RWPE1 (cell line): ENCODE measurements around the gene HNF1B.

Source experiments
- CTCF ChIA-PET: fragments of 350-600 bp; sonication (Branson Sonifier 250); formaldehyde crosslinking; extraction: SDS; loops from one replicate; lab custom pipeline; 2021; lab: Yijun Ruan, JAX
- POLR2A ChIA-PET: fragments of 400-600 bp; formaldehyde crosslinking; extraction: SDS; loops from one replicate; lab custom pipeline; 2020; ENCODE audit warnings: antibody characterized with exemption; ENCODE audit not compliant: low non-redundant PET; lab: Yijun Ruan, JAX
- DNase-seq: peaks from one replicate; pipeline ENCODE4 v3.0.0; 2012; ENCODE audit warnings: low spot score
- H3K27ac ChIP-seq: fragments of 450-650 bp; 2 replicates; pipeline ENCODE4 v1.5.1; 2017
- CTCF ChIP-seq: fragments of 450-650 bp; conservative IDR thresholded peaks from 2 replicates; pipeline ENCODE4 v1.5.1; 2017; ENCODE audit warnings: low read depth, mild to moderate bottlenecking

The HNF1B gene

GRCh38 chr17:37657202-37657601, 87.7 kb downstream of the HNF1B start:
- H3K27ac ChIP-seq: no peak overlapping the region
- CTCF ChIA-PET: interaction anchor here (0.7 kb wide), 1 partner anchor 895 kb away, joined by 4 read pairs; no protein-coding TSS in a partner anchor
- no peak for DNase-seq
- no peak for TF ChIP-seq CTCF
- POLR2A ChIA-PET: no interaction called here

GRCh38 chr17:37651849-37652248, 93.0 kb downstream of the HNF1B start:
- TF ChIP-seq CTCF: no peak
- POLR2A ChIA-PET: no interaction called here
- no peak overlapping the region for H3K27ac ChIP-seq
- no peak for DNase-seq
- CTCF ChIA-PET: interaction anchor here (0.6 kb wide), 1 partner anchor 1301 kb away, joined by 3 read pairs; no protein-coding TSS in a partner anchor

- TF ChIP-seq CTCF: peak; percentile 41
- ChIA-PET CTCF (interaction anchor here (0.5 to 4.2 kb wide), 22 partner anchors 8 to 1141 kb away, joined by 3 to 27 read pairs (median 4); no protein-coding TSS in a partner anchor), POLR2A (no interaction called here)
- DNase-seq: peak; percentile 39
- no peak overlapping the region for H3K27ac ChIP-seq
Observed at GRCh38 chr17:37650419-37651003, 94.3 kb downstream of the HNF1B start.

- POLR2A ChIA-PET: no interaction called here
- no peak overlapping the region for H3K27ac ChIP-seq
- DNase-seq: peak; percentile 23
- CTCF ChIA-PET: interaction anchor here (1.5 to 4.2 kb wide), 2 partner anchors 122 to 168 kb away, joined by 6 to 27 read pairs; no protein-coding TSS in a partner anchor
- TF ChIP-seq CTCF: no peak
Observed at GRCh38 chr17:37648555-37648954, 96.3 kb downstream of the HNF1B start.

- ChIA-PET CTCF (interaction anchor here (0.6 to 4.2 kb wide), 3 partner anchors 90 to 168 kb away, joined by 3 to 27 read pairs (median 6); no protein-coding TSS in a partner anchor), POLR2A (no interaction called here)
- no peak overlapping the region for H3K27ac ChIP-seq
- DNase-seq: no peak
- no peak for TF ChIP-seq CTCF
Observed at GRCh38 chr17:37647856-37648255, 97.0 kb downstream of the HNF1B start.

- no peak for DNase-seq
- ChIA-PET CTCF (interaction anchor here (0.7 to 1.0 kb wide), 2 partner anchors 64 to 1161 kb away, joined by 3 read pairs; no protein-coding TSS in a partner anchor), POLR2A (interaction anchor here (0.8 kb wide), 1 partner anchor 25 kb away, joined by 4 read pairs; no protein-coding TSS in a partner anchor)
- no peak for TF ChIP-seq CTCF
- no peak overlapping the region for H3K27ac ChIP-seq
Observed at GRCh38 chr17:37643869-37644268, 101.0 kb downstream of the HNF1B start.
